ENCODE results near the gene GALC. TPM values are rescaled to one million over a fixed set of nuclear protein-coding genes. Genes with fewer than 3 reads are reported as not detected.

GALC gene
- total RNA-seq, 4 donors from 2014 or later = 30.6 to 41.2 (median 34.1) TPM

DNA sequence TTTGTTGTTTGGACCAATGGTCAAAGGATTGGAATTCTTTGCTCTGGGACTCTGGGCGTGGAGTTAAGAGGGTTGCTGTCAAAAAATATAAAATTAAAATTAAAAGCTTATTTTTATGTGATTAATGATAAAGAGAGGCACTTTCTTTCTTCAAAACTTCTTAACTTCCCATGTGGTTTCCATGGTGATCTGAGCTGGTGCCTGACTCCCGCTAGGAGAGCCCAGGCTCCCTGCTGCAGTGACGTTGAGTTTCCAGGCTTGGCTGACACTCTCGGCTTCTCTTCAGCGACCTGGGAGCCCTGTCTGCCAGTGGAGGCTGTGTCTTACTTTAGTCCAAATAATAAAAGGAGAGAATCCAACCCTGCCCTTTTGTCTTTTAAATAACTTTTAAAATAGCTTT is 84.4 kb downstream of the GALC start:
- ATAC-seq (ENCODE audit: low FRiP score) (no peak), DNase-seq (ENCODE audit: low spot score) (no peak)
- TF ChIP-seq, protein P1, sequence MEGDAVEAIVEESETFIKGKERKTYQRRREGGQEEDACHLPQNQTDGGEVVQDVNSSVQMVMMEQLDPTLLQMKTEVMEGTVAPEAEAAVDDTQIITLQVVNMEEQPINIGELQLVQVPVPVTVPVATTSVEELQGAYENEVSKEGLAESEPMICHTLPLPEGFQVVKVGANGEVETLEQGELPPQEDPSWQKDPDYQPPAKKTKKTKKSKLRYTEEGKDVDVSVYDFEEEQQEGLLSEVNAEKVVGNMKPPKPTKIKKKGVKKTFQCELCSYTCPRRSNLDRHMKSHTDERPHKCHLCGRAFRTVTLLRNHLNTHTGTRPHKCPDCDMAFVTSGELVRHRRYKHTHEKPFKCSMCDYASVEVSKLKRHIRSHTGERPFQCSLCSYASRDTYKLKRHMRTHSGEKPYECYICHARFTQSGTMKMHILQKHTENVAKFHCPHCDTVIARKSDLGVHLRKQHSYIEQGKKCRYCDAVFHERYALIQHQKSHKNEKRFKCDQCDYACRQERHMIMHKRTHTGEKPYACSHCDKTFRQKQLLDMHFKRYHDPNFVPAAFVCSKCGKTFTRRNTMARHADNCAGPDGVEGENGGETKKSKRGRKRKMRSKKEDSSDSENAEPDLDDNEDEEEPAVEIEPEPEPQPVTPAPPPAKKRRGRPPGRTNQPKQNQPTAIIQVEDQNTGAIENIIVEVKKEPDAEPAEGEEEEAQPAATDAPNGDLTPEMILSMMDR (IDR thresholded peaks at IDR 0.05) = no peak

DNA sequence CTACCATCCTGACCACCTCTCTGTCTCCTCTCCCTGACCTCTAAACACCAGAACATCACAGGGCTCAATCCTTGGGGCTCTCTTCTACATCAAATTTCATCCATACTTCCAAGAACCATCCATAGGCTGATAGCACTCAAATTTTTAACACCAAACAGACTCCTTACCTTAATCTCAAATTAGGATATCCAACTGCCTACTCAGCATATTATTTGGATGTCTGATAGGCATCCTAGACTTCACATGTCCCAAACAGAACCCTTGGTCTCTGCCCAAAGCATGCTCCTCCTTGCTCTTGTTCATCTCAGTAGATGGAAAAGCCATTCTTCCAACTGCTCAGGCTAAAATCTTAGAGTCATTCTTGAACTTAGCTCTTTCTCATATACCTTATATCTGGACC is 91.3 kb downstream of the GALC start:
- ATAC-seq (ENCODE audit: low FRiP score) = no peak

DNA sequence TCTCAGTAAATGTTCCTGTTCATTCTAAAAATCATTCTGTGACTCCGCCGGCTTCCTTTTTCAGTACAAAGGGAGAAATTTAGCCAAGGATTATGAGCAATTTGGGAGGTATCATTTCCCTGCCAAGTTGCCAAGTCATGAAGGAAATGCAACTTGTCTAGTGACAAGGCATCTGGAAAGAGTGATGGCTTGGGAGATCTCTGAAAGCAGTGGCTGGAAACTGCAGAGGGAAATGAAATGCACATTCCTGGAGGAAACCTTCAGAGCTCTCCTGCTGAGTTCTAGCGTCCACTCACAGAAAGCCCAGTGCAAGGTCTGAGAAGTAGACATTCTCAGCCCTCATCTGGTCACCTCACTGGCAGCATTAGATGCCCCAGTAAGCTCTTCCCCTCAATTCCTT is 91.7 kb downstream of the GALC start:
- TF ChIP-seq, protein P1 (IDR thresholded peaks at IDR 0.05) = no peak
- DNase-seq (ENCODE audit: low spot score) = no peak
- ATAC-seq (ENCODE audit: low FRiP score) = no peak

More for the DNA sequence above, 91.3 kb downstream of the GALC start:
- no peak for DNase-seq (ENCODE audit: low spot score)
- TF ChIP-seq, protein P1 (IDR thresholded peaks at IDR 0.05) = no peak

DNA sequence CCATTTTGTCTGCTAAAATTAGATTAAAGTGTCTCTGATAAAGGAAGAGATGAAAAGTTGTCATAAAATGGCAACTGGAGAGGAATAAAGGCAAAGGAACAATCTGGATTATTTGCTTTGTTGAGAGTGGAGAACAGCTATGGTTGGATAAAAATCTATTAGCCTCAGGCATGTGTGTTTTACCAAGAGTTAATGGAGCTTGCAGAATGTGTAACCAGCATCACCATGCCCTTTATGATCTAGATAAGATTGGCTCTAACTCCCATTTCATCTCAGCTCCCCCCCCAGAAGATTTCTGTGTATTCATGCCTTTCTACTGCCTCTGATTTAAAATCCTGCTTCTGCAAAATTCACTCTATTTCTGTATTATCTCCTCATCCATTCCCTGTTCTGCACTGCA is 93.8 kb downstream of the GALC start:
- no peak for ATAC-seq (ENCODE audit: low FRiP score)
- TF ChIP-seq, protein P1 (IDR thresholded peaks at IDR 0.05) = no peak
- DNase-seq (ENCODE audit: low spot score) = no peak

DNA sequence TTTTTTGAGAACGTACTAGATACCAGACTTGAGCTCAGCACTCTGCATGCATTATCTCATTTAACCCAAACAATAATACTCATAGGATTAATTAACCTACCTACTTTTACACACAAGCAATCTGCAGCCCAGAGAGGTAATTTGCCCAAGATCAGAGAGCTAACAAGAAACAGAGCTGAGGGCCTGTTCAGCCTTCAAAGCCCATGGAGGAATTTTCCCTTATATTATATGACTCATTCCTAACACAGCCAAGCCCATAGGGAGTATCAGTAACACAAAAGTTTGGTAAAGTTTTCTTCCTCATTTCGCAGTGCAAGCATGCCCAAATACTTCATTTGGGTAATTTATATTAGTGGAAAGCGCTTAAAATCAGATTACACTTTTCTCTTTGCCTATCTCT is 94.7 kb downstream of the GALC start:
- no peak for ATAC-seq (ENCODE audit: low FRiP score)
- TF ChIP-seq, protein P1 (IDR thresholded peaks at IDR 0.05) = no peak

DNA sequence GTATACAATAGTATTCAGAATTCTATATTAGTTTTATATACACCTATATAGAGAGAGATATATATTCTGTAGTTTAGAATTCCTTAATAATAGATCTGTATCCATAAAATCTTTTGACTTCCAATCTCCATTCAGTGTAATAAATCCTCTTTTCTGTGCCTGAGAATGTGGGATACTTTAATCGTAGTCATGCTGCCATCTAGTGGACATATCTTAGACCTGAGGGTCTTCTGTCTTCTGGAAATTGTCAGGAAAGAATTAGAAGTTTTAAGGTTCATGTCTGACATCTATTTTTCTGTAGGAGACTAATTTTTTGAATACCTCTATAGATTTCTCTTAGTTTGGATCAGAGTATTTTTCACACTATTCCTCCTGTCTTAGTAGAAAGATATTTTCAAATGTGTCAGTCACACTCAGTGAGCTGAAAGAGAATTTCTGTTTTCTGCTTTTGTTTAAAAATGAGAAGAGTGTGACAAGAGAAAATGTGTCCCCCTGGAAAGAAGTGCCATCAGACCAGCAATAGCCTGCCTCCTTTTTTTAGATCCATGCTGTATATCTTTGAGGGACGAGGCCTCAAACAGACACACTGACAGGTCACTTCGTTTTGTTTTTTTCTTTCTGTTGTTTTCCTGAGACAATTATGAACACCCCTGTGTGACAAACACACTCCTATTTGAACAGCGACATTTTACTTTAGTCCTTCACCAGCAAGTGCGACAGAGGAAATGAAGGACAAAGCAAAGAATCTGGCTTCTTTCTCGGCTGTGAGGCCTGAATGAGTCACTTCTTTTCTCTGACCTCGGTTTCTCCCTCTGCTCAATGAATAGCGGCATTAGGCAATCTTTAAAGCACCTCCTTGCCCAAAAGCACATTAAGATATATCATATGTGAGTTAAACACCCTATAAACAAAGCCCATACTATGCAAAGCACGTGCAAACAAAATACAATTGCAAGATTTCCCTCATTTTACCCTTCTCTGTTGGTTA is 96.3 kb downstream of the GALC start:
- no peak for ATAC-seq (ENCODE audit: low FRiP score)
- TF ChIP-seq, protein P1 (IDR thresholded peaks at IDR 0.05) = no peak
- no peak for DNase-seq (ENCODE audit: low spot score)

More for the DNA sequence above, 94.7 kb downstream of the GALC start:
- no peak for DNase-seq (ENCODE audit: low spot score)

DNA sequence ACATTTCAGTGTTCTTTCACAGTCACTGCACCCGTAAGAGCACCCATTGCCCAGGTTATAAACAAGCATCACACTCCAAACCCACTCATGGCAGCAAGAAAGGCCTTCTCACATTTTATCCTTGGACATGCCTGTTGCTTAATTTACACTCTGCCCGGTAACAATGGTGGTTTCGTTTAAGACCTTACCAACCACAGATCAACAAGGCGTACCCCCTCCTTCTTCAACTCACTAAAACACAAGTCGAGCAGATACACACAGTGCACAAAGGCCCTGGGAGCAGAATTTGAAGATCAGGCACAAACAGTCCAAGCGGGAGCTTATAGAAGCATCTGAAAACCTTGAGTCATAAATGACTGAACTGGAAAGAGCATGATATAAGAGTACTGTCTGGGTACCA is 98.1 kb downstream of the GALC start:
- ATAC-seq (ENCODE audit: low FRiP score) = no peak
- TF ChIP-seq, protein P1 (IDR thresholded peaks at IDR 0.05) = no peak
- DNase-seq (ENCODE audit: low spot score) = no peak
